ENCODE results near the gene IFFO2.
"Not testable (repeated sequence)": the region's sequence is repeated elsewhere in the genome, so short reads cannot be mapped to it uniquely, and the experiment has no call there.

IFFO2 gene

DNA sequence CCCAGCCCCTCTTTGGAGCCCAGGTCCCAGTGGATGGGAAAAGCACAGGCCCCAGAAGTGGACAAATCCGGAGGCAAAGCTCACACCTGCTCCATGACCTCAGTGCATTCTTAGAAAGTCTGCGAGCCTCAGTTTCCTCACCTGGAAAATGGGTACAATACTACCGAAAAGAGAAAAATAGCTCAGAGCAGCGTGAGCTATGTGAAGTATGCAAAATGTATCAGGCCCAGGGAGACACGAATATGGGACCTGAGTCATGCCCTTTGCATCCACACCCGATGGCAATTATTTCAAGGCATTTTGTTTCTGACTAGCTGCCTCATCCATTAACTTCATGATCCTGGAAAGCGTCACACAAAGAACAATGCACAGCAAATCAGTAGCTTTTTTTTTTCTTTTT lies 63.4 kb downstream of the IFFO2 start:
- no peak for DNase-seq (ENCODE audit: low spot score)

- DNase-seq (ENCODE audit: low spot score) = not testable (repeated sequence)
Observed at GRCh38 chr1:18891858-18892257, 64.6 kb downstream of the IFFO2 start.

DNA sequence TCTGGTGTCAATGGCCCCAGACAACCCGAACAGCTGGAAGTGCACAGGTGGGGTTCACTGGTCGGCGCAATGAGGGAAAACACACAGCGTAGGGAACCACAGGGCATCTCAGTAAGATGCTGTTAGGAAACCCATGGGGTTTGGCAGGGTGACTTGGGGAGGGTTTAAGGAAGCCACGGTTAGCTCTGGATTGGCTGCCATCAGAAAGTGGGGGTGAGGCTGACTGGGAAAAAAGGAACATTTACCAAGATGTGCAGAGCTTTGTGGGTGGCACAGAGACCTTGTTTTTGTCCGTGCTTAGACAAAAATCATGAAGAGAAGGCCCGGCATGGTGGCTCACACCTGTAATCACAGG lies 65.1 kb downstream of the IFFO2 start:
- DNase-seq (ENCODE audit: low spot score) = no peak

GRCh38 chr1:18890706-18891425 lies 65.6 kb downstream of the IFFO2 start:
- DNase-seq (ENCODE audit: low spot score) = no peak

DNA sequence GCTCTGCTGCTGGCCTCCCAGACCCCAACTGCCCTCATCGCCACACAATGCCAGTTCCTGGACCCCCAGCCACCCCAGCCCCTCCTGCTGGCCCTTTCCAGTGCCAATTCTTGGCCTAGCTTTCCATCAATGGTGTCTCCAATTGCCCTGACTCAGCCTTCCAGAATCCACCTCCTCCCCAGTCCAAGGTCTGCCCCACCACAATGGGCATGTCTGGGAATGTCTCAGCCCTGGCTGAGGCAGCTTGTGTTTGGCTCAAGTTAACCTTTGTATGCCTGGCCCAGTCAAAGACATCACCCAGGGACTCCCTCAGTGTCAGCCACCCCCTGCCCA lies 70.5 kb downstream of the IFFO2 start:
- DNase-seq (ENCODE audit: low spot score) = no peak

- no peak for DNase-seq (ENCODE audit: low spot score)
Observed at GRCh38 chr1:18885311-18886002, 71.0 kb downstream of the IFFO2 start.

GRCh38 chr1:18884727-18885126 lies 71.7 kb downstream of the IFFO2 start:
- DNase-seq (ENCODE audit: low spot score) = no peak

DNA sequence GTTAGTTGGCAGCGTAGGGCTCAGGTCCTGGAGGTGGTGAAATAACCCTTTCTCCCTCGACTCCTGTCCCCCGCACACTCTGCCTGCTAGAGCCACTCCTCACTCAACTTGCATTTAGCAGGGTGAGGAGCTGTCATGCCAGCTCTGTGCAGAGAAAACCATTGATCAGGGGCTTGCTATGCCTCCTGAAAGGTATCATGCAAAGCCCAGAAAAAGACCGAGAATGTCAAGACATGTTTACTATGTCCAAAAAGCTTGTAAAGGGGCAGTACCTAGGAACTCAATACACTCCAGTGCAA lies 72.1 kb downstream of the IFFO2 start:
- DNase-seq (ENCODE audit: low spot score) = no peak

DNA sequence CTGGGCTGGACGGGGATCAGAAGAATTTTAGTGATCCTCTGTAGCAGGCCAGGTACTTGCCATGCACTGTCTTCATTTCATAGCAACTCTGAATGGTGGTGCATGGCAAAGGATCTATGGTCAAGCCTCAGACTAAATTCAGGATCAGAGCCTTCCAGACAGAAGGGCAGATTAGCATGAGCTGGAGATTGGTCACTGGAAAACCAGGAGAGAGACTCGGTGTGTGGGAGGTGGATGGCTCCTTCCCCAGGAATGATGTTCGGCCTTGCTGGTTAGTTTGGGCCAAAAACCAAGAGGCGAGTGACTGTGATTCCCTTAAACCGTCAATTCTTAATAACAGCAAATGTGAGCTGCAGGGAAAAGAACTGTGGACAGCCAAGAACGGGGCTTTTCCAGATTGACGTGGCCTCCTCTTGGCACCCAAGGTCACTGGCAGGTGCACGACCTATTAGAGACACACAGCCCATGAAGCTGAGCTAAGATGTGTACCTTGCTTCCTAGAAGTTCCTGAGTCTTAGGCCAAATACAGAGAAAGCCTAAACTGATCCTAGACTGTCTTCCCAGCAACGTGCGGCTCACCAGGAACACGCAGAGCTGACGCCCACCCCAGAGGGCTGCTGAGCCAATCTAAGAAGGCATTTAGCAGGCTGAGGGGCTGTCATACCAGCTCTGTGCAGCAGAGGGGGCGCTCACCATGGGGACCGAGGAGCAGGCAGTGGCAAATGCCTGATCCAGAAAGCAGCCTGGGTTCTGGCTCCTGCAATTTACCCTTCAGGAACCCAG lies 72.6 kb downstream of the IFFO2 start:
- DNase-seq (ENCODE audit: low spot score) = peak; percentile 76

- no peak for DNase-seq (ENCODE audit: low spot score)
Observed at GRCh38 chr1:18883079-18883478, 73.4 kb downstream of the IFFO2 start.

- DNase-seq (ENCODE audit: low spot score) = peak; percentile 30
Observed at GRCh38 chr1:18882486-18882885, 74.0 kb downstream of the IFFO2 start.

DNA sequence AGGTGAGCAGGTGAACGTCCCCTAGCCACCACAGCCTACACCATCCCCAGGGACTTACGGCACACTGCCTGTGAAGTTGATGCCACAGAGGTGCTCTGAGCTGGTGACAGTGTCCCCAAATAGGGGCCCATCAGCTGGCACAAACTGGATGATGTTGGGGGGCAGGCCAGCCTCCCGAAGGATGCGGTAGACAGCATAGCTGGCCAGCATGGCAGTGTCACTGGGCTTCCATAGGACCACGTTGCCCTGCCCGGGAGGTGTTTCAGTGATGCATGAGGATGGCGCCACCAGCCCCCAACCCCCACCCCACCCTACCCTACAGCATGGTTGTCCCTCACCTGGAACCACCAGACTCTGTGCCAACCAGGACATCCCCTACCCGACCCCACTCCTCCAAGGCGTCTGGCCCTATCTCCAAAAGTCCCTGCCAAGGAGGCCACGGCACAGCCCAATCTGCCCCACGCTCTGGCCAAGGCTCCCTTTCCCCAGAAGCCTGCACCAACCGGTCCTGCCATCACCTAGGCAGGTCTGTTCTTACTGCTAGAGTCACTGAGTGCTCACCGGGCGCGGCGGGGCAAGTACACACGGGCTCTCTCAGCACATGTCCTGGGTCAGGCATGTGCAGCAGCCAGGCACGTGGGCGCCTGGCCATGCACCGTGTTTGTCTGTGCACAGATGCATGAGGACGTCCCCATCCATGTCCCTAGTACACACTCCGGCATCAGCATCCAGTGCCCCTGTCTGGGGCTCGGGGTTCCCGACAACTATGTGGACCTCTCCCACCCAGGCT lies 74.6 kb downstream of the IFFO2 start:
- no peak for DNase-seq (ENCODE audit: low spot score)

DNA sequence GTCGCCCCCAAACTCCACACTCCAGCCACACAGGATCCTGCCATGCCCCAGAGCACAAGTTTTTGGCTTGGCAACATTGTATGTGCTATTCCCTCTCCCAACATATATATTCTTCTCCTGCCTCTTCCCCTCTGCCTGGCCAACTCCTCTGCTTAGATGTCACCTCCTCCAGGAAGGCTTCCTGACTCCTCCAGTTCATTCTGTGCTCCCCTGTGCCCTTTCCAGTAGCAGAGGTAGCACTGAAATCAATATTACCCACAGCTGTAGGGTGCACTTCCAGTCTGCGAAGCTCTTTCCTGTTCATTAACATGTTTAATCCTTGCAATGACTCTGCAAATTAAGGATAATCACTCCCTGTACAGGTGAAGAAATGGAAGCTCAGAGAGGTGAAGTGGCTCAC lies 75.3 kb downstream of the IFFO2 start:
- DNase-seq (ENCODE audit: low spot score) = no peak

DNA sequence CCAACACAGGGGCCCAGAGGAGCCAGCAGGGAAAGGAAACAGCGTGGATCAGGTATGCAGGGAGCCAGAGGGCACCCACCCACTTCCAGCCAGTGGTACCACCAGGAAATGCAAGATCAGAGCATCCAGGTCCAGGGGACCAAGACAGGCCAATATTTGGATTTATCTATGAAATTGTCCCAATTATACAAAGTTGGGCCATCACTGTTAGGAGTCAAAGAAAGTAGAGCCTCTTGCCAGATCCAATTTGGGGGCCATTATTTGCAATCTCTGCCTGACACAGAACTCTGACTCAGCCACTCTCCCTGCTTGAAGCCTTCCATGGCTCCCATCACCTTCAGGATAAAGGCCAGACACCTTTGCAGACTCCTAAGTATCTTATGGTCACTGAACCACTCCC lies 75.9 kb downstream of the IFFO2 start:
- no peak for DNase-seq (ENCODE audit: low spot score)

- no peak for DNase-seq (ENCODE audit: low spot score)
Observed at GRCh38 chr1:18879791-18880309, 76.6 kb downstream of the IFFO2 start.

DNA sequence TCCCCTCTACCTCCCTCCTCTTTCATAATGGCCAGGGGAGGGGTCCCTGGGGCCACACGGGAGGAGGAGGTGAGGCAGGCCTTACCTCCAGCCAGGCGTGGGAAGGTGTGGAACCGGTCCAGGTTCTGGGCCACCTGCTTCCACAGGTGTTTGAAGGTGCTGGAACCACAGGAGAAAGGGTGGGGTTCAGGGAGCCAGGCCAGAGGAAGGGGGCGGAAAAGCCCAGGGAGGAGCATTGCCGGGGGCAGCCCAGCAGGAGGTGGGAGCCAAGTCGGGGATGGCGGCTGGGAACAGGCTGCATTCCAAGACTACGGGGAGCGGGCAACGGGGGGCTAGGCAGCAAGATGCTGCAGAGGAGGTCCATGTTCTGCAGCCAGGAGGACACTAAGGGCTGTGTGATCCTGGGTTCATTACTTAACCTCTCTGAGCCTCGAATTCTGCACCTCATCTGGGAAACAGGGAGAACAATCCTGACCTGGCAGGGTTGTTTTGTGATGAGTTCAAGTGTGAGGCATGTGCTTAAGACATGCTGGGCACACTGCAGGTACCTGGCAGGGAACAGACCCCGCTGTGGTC lies 77.2 kb downstream of the IFFO2 start:
- no peak for DNase-seq (ENCODE audit: low spot score)

GRCh38 chr1:18878538-18879214 lies 77.8 kb downstream of the IFFO2 start:
- DNase-seq (ENCODE audit: low spot score) = no peak

GRCh38 chr1:18877282-18877681 lies 79.2 kb downstream of the IFFO2 start:
- no peak for DNase-seq (ENCODE audit: low spot score)

GRCh38 chr1:18876210-18876609 lies 80.3 kb downstream of the IFFO2 start:
- DNase-seq (ENCODE audit: low spot score) = no peak

- no peak for DNase-seq (ENCODE audit: low spot score)
Observed at GRCh38 chr1:18875796-18876128, 80.7 kb downstream of the IFFO2 start.

DNA sequence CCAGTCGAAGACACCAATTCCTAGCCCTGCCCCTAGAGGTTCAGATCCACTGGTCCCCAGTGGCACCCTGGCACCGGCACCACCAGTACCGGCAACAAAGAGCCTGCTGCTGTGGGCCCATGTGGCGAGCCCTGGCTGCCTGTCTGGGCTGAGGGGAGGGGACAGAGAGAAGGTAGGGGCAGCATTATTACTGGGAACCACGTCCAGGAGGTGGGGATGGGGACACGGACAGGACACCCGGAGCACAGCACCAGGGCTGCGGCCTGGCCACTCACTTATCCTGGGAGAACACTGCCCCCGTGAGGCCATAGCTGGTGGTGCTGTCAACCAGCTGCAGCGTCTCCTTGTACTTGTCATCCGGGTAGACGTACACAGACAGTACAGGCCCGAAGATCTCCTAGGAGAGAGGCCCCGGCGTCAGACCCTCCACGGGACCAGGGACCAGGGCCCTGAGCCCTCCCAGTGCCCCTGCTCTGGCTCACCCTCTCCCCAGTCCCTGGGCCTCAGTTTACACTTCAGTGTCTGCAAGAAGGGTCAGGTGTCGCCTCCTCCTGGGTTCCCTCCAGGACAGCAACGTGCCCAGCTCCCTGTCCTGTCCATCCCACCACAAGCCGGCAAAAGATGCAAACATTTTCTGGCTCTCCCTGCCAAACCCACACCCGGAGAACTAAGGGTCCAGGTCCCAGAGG lies 81.2 kb downstream of the IFFO2 start:
- DNase-seq (ENCODE audit: low spot score) = peak; percentile 67
